Left renal pelvis (tissue), 4 donors: ENCODE results near the gene TMEM178A. TPM values are rescaled to one million over a fixed set of nuclear protein-coding genes. Genes with fewer than 3 reads are reported as not detected.
"Not testable (repeated sequence)": the region's sequence is repeated elsewhere in the genome, so short reads cannot be mapped to it uniquely, and the experiment has no call there.

Experiments used
- DNase-seq, 4 donors: peaks; one replicate each; pipeline ENCODE4 v3.0.0-alpha.2; 2013; ENCODE audit warnings: low read depth in 4 of 4, low spot score in 3 of 4
- polyA plus RNA-seq, 4 donors: library from polyadenylated mRNA; unstranded; fragments of 120-200 nt; gene quantifications; one replicate each; pipeline ENCODE4 v1.2.1, GENCODE V29; 2013; ENCODE audit not compliant: insufficient read length in 4 of 4

Gene TMEM178A
- polyA plus RNA-seq, 4 donors: 21.0 to 106 (median 90.1) TPM

- DNase-seq: no peak
Observed at GRCh38 chr2:39647104-39647765, 18.5 kb upstream of the TMEM178A start.

DNA sequence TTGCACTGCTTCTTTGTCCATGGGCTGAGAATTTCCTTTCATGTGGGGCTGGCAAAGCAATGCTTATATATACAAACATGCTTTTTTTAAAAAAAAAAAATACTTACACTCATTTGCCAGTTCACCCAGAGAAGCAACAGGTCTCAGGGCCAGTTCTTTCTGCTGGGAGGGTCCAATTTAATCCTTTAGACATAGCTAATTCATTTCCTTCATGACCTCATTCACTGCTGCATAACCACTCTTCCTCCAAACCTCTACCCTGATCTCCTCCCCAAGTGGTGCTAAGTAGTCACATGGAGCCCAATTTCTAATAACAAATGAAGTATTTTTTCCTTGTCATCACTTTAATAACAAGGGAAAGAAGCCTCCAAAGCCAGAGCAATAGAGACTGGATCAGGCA is 17.1 kb upstream of the TMEM178A start:
- no peak for DNase-seq

DNA sequence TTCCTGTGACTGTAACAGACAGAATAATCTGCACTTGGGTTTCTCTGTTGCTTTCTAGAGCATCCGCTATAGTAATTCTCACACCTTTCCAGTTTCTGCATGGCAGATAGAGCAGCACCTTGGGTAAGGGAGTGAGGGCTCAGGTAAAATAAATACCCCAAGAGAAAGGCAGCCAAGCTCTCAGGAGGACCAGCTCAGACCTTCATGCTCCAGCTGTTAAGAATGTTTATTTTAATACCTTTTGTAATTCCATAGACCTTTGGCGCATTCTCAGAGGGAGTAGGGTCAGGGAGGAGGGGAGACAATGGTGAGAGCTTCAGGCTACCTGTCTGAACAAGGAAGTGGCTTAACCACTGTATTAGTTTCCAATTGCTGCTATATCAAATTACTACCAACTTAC is 16.2 kb upstream of the TMEM178A start:
- DNase-seq: no peak

GRCh38 chr2:39650468-39650867 is 15.2 kb upstream of the TMEM178A start:
- no peak for DNase-seq

DNA sequence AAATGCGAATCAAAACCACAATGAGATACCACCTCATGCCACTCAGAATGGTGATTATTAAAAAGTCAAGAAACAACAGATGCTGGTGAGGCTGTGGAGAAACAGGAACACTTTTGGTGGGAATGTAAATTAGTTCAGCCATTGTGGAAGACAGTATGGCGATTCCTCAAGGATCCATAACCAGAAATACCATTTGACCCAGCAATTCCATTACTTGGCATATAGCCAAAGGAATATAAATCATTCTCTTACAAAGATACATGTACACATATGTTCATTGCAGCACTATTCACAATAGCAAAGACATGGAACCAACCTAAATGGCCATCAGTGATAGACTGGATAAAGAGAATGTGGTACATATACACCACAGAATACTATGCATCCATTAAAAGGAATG is 9.5 kb upstream of the TMEM178A start:
- not testable (repeated sequence) for DNase-seq

DNA sequence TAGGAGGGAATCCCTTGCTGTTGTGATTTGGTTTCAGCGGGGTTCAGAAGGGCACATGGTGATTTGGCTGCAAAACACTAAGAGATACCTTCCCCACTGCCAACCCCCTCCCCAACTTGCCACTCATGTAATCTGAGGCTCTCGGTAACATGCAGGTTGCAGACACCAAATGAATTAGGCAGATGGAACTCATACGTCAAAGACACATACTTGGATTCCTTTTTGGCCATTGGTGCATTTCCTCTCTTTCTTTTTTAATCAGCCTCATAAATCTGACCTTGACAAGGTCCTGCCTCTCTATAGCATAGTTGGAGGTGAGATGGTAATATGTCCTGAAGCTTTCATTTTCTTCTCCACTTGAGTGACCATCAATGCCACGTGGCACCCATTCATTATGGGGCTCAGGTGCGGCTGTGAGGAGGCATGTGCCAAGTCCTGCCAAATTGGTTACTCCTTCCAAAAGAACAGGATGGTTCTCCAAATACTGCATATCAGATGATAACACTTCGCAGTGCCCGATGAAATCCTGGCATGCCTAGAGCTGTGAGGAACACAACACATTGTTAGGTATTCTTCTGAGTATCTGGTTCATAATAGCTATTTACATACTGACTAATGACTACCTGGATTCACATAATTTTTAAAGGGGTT is 8.3 kb upstream of the TMEM178A start:
- peak in 1 of 4 donors; percentile 14 for DNase-seq

- no peak for DNase-seq
Observed at GRCh38 chr2:39658371-39658770, 7.3 kb upstream of the TMEM178A start.

GRCh38 chr2:39659765-39660611 is 5.7 kb upstream of the TMEM178A start:
- DNase-seq: no peak

- no peak for DNase-seq
Observed at GRCh38 chr2:39660612-39661236, 5.0 kb upstream of the TMEM178A start.

DNA sequence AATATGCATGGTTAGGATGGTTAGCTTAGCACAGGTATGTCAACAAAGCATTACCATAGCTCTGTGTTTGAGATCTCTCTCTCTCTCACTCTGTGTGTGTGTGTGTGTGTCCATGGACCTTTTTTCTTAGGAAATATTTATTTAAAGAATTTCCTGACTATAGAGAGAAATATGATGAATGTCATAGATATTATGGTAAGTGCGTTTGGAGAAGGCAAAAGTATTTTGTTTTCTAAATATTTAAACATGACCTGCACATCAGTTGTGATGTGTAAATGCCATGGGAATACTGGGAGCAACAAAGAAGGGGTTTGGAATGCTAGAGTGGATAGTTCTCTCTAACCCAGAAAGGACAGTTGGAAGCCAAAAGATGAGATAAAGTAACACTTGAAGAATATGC is 3.9 kb upstream of the TMEM178A start:
- no peak for DNase-seq

DNA sequence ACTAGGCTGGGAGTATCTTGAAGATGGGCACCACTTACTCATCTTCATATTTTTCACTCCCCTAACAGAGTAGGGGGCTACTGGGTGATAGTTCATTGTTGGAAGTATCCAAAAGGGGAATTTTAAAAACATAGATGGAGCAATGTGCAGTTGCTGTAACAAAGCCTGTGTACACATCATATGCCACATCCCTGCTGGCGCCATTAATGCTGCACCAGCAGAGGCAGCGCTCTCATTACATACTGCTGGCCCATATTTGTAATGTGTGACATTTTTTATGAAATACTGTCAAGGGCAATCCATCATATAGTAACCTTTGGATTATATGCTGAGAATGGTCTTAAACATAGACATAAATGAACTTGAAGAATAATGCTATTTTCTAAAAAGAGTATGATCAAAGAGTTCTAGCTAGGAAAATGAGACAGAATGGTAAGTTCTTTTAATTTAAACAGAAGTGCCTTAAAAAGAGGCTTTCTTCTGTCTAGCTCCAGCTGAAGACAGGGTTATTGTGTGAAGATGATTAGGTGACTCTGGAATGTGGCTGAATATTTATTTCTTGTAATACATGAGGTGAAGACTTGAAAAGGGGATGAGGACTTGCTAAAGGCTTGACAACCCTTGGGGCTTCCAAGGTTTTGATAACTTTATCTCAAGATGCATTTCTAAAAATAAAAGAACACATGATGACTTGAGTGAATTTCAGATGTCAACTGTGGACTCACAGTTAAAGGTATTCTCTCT is 2.4 kb upstream of the TMEM178A start:
- no peak for DNase-seq

GRCh38 chr2:39664232-39664887 is 1.4 kb upstream of the TMEM178A start:
- DNase-seq: no peak

DNA sequence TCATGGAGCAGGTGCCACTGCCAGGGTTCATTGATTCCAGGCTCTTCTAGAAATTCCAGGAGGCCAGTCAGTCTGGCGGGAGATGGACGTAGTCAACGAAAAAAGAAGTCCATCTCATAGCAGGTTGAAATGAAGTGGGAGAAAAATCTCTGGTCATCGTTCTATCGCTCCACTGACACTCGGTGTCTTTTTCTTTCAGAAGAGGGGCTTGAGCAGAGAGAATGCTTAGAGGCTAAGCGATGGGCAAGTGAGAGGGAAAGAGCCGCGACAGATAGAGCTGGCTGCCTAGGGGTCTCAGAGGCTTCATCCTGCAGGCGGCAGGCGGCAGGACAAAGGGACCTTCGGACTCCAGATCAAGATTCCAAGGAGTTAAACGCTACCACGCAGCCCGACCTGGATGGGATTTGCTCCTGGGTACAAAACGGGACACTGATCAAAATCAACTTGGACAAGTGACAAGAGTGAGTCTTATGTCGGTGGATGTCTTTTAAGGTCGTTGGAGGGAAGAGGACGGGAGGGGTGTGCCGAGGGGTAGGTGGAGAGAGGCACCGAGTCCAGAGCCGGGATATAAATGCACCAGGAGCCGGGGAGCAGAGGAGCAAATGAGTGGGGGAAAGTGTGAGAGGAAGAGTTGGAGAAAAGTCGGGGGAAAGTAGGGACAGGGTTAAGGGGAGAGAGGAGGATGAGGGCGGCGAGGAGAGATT is 677 bp upstream of the TMEM178A start:
- no peak for DNase-seq

GRCh38 chr2:39666491-39667101 is 879 bp downstream of the TMEM178A start:
- DNase-seq: no peak

GRCh38 chr2:39667104-39667885 is 1.6 kb downstream of the TMEM178A start:
- DNase-seq: no peak

DNA sequence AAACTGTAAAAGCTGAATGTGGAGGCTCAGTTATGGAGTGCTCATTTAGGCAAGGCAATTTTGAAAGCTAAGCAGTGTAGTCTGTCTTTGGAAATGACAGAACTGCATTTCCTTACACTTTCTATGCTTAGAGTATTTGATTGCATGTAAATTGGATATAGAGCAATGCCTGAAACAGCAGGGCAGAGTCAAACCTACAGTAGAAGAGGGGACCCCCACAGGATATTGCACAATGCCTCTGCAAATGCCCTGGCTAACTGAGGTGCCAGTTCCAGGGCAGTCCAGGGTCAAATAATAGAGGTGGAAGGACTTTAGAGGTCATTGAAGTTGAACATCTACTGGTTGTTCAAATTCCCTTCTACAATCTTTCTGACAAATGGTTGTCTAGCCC is 2.2 kb downstream of the TMEM178A start:
- DNase-seq: no peak

GRCh38 chr2:39668576-39669080 is 2.9 kb downstream of the TMEM178A start:
- DNase-seq: no peak

DNA sequence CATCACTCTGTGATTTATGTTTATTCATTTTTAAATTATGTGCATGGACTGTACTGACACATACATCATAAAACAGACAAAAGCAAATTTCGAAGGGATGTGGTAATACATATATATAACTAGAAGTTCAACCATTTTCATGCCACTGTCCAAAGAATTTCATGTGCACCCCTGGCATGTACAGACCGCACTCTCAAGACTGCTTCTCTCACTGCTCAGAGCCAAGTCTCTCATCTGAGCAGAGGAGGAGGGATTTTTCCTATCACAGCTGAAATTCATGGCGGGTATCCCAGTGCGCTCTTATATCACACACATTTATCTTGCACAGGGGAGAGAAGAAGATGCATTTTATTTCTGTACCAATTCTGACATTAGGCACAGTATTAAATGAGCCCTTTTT is 5.9 kb downstream of the TMEM178A start:
- no peak for DNase-seq
